ENCODE measurements around the gene SLC1A4. TPM values are rescaled to one million over a fixed set of nuclear protein-coding genes. Genes with fewer than 3 reads are reported as not detected.
"Not testable (repeated sequence)": the region's sequence is repeated elsewhere in the genome, so short reads cannot be mapped to it uniquely, and the experiment has no call there.

The SLC1A4 gene
- total and polyA plus RNA-seq, 3 donors from 2014 or later = 14.3 to 28.5 (median 17.8) TPM

DNA sequence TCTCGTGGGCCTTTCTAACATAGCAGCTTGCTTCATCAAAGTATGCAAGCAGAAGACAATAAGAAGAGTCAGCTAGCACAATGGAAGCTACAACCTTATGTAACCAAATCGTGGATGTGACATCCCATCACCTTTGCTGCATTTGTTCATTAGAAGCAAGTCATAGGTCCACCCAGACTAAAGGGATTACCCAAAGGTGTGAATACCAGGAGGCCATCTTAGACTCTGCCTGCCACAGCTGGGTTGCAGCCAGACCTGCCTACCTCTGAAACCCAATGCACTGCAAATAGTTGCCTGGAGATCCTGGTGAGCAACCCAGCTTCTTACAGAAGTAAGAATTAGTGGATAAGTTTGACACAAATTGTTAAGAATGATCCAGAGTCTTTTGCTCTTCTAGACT is 10.6 kb downstream of the SLC1A4 start:
- peaks cover 11% of the 10 kb centered on the region for H3K4me1 ChIP-seq
- DNase-seq = no peak
- WGBS, 2 donors = 70 to 71% methylated on average over 2 of the region's 2 CpGs
- TF ChIP-seq POLR2A (IDR thresholded peaks at IDR 0.05) = no peak
- TF ChIP-seq, protein P1, sequence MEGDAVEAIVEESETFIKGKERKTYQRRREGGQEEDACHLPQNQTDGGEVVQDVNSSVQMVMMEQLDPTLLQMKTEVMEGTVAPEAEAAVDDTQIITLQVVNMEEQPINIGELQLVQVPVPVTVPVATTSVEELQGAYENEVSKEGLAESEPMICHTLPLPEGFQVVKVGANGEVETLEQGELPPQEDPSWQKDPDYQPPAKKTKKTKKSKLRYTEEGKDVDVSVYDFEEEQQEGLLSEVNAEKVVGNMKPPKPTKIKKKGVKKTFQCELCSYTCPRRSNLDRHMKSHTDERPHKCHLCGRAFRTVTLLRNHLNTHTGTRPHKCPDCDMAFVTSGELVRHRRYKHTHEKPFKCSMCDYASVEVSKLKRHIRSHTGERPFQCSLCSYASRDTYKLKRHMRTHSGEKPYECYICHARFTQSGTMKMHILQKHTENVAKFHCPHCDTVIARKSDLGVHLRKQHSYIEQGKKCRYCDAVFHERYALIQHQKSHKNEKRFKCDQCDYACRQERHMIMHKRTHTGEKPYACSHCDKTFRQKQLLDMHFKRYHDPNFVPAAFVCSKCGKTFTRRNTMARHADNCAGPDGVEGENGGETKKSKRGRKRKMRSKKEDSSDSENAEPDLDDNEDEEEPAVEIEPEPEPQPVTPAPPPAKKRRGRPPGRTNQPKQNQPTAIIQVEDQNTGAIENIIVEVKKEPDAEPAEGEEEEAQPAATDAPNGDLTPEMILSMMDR (IDR thresholded peaks at IDR 0.05) = no peak
- intact Hi-C loops (cut with DNase I; ENCODE audit: low total_unique reads) = no loop called here
- H3K4me3 ChIP-seq = no peak overlapping the region
- no peak overlapping the region for H3K27ac ChIP-seq
- H3K9me3 ChIP-seq = no peaks in the 10 kb centered on the region
- no peaks in the 10 kb centered on the region for H3K36me3 ChIP-seq (ENCODE audit: low read depth, missing control alignments)
- H3K27me3 ChIP-seq = no peaks in the 10 kb centered on the region

DNA sequence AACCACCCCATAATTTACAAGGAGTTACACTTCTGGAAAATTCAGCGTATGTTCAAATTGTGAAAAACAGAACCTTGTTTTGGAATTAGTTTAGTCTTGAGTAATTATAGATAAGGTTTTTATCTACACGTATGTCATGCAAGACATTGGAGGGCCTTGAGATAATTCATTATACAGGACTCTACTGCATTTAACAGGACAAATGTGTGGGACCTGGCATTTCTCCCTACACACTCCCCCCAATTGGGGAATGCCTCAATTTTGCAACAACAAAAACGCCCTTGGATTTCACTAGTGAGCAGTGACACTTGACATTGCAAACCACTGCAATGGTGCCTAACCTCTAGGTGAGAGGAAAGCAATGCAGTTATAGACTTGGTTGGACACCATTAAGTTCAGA is 11.4 kb downstream of the SLC1A4 start:
- no peaks in the 10 kb centered on the region for H3K36me3 ChIP-seq (ENCODE audit: low read depth, missing control alignments)
- no peak overlapping the region for H3K27ac ChIP-seq
- intact Hi-C loops (cut with DNase I; ENCODE audit: low total_unique reads) = no loop called here
- WGBS, 2 donors = 61 to 75% methylated on average over 3 of the region's 3 CpGs
- no peak for TF ChIP-seq POLR2A (IDR thresholded peaks at IDR 0.05)
- no peak overlapping the region for H3K4me3 ChIP-seq
- H3K4me1 ChIP-seq = peaks cover 11% of the 10 kb centered on the region
- H3K9me3 ChIP-seq = no peaks in the 10 kb centered on the region
- DNase-seq = no peak
- H3K27me3 ChIP-seq = no peaks in the 10 kb centered on the region

DNA sequence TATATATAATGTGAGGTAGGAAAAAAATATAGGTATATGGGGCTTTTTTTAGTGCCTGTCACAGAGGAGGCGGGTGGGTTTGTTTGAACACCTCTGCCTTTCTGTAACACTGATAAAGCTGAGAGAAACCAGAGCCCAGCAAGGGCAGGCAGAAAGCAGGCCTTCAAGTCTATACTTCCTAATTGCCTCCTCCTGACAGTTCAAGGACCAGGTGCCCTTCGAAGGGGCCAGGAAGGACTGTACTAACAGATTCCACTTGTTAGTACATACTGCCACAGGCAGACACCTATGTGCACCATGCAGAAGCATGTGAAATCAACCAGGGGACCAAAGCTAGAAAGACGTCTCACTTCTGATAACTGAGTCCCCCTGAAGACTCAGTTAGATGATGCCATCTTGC is 13.8 kb downstream of the SLC1A4 start:
- Histone ChIP-seq H3K27me3 (no peaks in the 10 kb centered on the region), H3K9me3 (no peaks in the 10 kb centered on the region), H3K36me3 (ENCODE audit: low read depth, missing control alignments) (no peaks in the 10 kb centered on the region), H3K4me3 (no peak overlapping the region), H3K4me1 (peaks cover 11% of the 10 kb centered on the region), H3K27ac (no peak overlapping the region)
- WGBS, 2 donors = 66 to 80% methylated on average over 3 of the region's 3 CpGs
- TF ChIP-seq POLR2A (IDR thresholded peaks at IDR 0.05) = no peak
- TF ChIP-seq, protein P1 (IDR thresholded peaks at IDR 0.05) = no peak
- no peak for DNase-seq
- intact Hi-C loops (cut with DNase I; ENCODE audit: low total_unique reads) = no loop called here

DNA sequence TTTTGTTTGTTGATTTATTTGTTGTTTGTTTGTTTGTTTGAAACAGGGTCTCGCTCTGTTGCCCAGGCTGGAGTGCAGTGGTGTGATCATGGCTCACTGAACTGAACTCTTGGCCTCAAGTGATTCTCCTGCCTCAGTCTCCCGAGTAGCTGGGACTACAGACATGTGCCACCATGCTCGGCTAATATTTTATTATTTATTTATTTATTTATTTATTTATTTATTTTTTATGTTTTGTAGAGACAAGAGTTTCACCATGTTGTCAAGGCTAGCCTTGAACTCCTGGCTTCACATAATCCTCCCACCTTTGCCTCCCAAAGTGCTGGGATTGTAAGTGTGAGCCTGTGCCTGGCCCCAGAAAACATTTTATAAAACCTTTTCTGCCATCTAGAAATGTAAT is 15.0 kb downstream of the SLC1A4 start:
- H3K27me3 ChIP-seq; intact Hi-C loops (cut with DNase I; ENCODE audit: low total_unique reads); H3K4me1 ChIP-seq; DNase-seq; H3K27ac ChIP-seq; H3K4me3 ChIP-seq; H3K36me3 ChIP-seq (ENCODE audit: low read depth, missing control alignments); H3K9me3 ChIP-seq: not testable (repeated sequence)
- WGBS, 2 donors = 91 to 93% methylated on average over 3 of the region's 3 CpGs

DNA sequence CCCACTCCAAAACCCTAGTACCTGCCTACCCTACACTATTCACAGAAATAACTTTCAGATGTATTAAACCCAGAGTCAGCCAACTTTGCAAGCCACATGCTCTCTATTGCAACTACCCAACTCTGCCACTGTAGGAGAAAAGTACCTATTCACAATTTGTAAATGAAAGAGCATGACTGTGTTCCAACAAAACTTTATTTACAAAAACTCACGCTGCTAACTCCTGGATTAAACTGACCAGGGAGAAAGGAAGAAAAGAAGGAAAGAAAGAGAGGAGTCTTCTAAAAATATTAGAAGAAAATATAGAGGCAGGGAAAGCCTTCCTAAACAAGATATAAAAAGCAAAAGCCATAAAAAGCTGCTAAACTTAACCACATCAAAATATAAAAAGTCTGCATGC is 24.6 kb downstream of the SLC1A4 start:
- no peak for TF ChIP-seq POLR2A (IDR thresholded peaks at IDR 0.05)
- TF ChIP-seq, protein P1 (IDR thresholded peaks at IDR 0.05) = no peak
- Histone ChIP-seq H3K27ac (no peak overlapping the region), H3K27me3 (no peaks in the 10 kb centered on the region), H3K9me3 (no peaks in the 10 kb centered on the region), H3K4me3 (no peak overlapping the region), H3K36me3 (ENCODE audit: low read depth, missing control alignments) (no peaks in the 10 kb centered on the region), H3K4me1 (no peaks in the 10 kb centered on the region)
- WGBS, 2 donors = 92 to 100% methylated on average over 1 of the region's 1 CpG
- DNase-seq = no peak
- intact Hi-C loops (cut with DNase I; ENCODE audit: low total_unique reads) = no loop called here

DNA sequence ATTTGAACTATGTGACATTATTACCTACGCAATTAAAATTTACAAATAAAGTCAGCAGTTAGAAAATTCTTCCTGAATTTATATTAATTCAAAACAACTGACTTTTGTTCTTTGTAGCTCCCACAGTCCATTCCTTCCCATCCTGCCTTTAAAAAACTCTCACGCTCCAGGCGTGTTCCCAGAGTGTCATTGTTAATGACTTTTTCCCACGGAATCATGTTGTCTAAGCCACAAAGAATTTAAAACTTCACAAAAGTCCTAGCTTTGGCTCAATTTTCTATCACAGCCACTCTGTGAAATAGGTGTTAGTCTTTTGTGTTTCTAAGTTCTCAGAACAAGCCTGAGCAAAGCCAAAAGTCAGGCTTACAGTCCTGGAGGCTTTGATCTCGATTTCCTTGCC is 26.5 kb downstream of the SLC1A4 start:
- DNase-seq = no peak
- no peak for TF ChIP-seq POLR2A (IDR thresholded peaks at IDR 0.05)
- TF ChIP-seq, protein P1 (IDR thresholded peaks at IDR 0.05) = no peak
- WGBS, 2 donors = 89 to 92% methylated on average over 5 of the region's 5 CpGs
- Histone ChIP-seq H3K9me3 (no peaks in the 10 kb centered on the region), H3K4me1 (no peaks in the 10 kb centered on the region), H3K4me3 (no peak overlapping the region), H3K27me3 (no peaks in the 10 kb centered on the region), H3K36me3 (ENCODE audit: low read depth, missing control alignments) (no peaks in the 10 kb centered on the region), H3K27ac (no peak overlapping the region)
- intact Hi-C loops (cut with DNase I; ENCODE audit: low total_unique reads) = no loop called here

Measured in testis (tissue), 3 donors.